Measurements from ENCODE around the gene ZNF428. TPM values are rescaled to one million over a fixed set of nuclear protein-coding genes. Genes with fewer than 3 reads are reported as not detected.

ZNF428 gene
- total RNA-seq, 4 donors from 2014 or later = 3.0 to 17.1 (median 15.1) TPM

- TF ChIP-seq POLR2AphosphoS5 (IDR thresholded peaks at IDR 0.05) (no peak), EP300 (IDR thresholded peaks at IDR 0.05; ENCODE audit: low read depth) (no peak), CTCF (IDR thresholded peaks at IDR 0.05) (no peak), POLR2A (IDR thresholded peaks at IDR 0.05) (no peak)
- Histone ChIP-seq H3K36me3 (no peaks in the 10 kb centered on the region), H3K9me3 (no peaks in the 10 kb centered on the region), H3K4me1 (no peaks in the 10 kb centered on the region), H3K27me3 (no peaks in the 10 kb centered on the region), H3K27ac (no peak overlapping the region), H3K4me3 (no peak overlapping the region)
- no peak for DNase-seq
- intact Hi-C loops (cut with DNase I; ENCODE audit: low total_unique reads) (no loop called here), in situ Hi-C loops (cut with MboI; ENCODE audit: low pct_ligation_motif_present in 1 of 4, low pct_unique_long_range_greater_than_20kb in 1 of 4, low sequenced_read_pairs in 3 of 4) (no loop called here)
- WGBS, 2 donors (ENCODE audit: low coverage in 1 of 2) = 82% methylated on average over 3 of the region's 3 CpGs; no CpG with 5 or more reads in 1 of the 2 donors
Observed at GRCh38 chr19:43610493-43610892, 8.9 kb downstream of the ZNF428 start.

GRCh38 chr19:43609872-43610271, 9.6 kb downstream of the ZNF428 start:
- WGBS, 2 donors (ENCODE audit: low coverage in 1 of 2) = 84 to 95% methylated on average over 6 to 7 of the region's 7 CpGs
- no peaks in the 10 kb centered on the region for H3K4me1 ChIP-seq
- TF ChIP-seq EP300 (IDR thresholded peaks at IDR 0.05; ENCODE audit: low read depth) = no peak
- no peak for TF ChIP-seq POLR2A (IDR thresholded peaks at IDR 0.05)
- TF ChIP-seq POLR2AphosphoS5 (IDR thresholded peaks at IDR 0.05) = no peak
- TF ChIP-seq CTCF (IDR thresholded peaks at IDR 0.05) = no peak
- H3K4me3 ChIP-seq = no peak overlapping the region
- H3K27ac ChIP-seq = no peak overlapping the region
- in situ Hi-C loops (cut with MboI; ENCODE audit: low pct_ligation_motif_present in 1 of 4, low pct_unique_long_range_greater_than_20kb in 1 of 4, low sequenced_read_pairs in 3 of 4) = no loop called here
- intact Hi-C loops (cut with DNase I; ENCODE audit: low total_unique reads) = no loop called here
- no peaks in the 10 kb centered on the region for H3K27me3 ChIP-seq
- no peaks in the 10 kb centered on the region for H3K36me3 ChIP-seq
- no peak for DNase-seq
- no peaks in the 10 kb centered on the region for H3K9me3 ChIP-seq

- H3K4me3 ChIP-seq = no peak overlapping the region
- H3K27me3 ChIP-seq = no peaks in the 10 kb centered on the region
- intact Hi-C loops (cut with DNase I; ENCODE audit: low total_unique reads) = no loop called here
- 83 to 90% methylated on average over 5 to 21 of the region's 28 CpGs for WGBS, 2 donors (ENCODE audit: low coverage in 1 of 2)
- TF ChIP-seq POLR2A (IDR thresholded peaks at IDR 0.05) (no peak), CTCF (IDR thresholded peaks at IDR 0.05) (no peak), POLR2AphosphoS5 (IDR thresholded peaks at IDR 0.05) (no peak), EP300 (IDR thresholded peaks at IDR 0.05; ENCODE audit: low read depth) (no peak)
- no peaks in the 10 kb centered on the region for H3K36me3 ChIP-seq
- no peaks in the 10 kb centered on the region for H3K9me3 ChIP-seq
- no peak overlapping the region for H3K27ac ChIP-seq
- DNase-seq = no peak
- in situ Hi-C loops (cut with MboI; ENCODE audit: low pct_ligation_motif_present in 1 of 4, low pct_unique_long_range_greater_than_20kb in 1 of 4, low sequenced_read_pairs in 3 of 4) = no loop called here
- no peaks in the 10 kb centered on the region for H3K4me1 ChIP-seq
Observed at GRCh38 chr19:43607238-43608205, 11.9 kb downstream of the ZNF428 start.

- H3K9me3 ChIP-seq = no peaks in the 10 kb centered on the region
- H3K4me3 ChIP-seq = no peak overlapping the region
Observed at GRCh38 chr19:43606569-43607229, 12.7 kb downstream of the ZNF428 start.

More at GRCh38 chr19:43606569-43607229, 12.7 kb downstream of the ZNF428 start:
- TF ChIP-seq CTCF (IDR thresholded peaks at IDR 0.05) = no peak
- TF ChIP-seq POLR2A (IDR thresholded peaks at IDR 0.05) = no peak
- no peak for TF ChIP-seq POLR2AphosphoS5 (IDR thresholded peaks at IDR 0.05)
- no peak for TF ChIP-seq EP300 (IDR thresholded peaks at IDR 0.05; ENCODE audit: low read depth)
- H3K27ac ChIP-seq = no peak overlapping the region
- H3K4me1 ChIP-seq = no peaks in the 10 kb centered on the region
- no peak for DNase-seq
- WGBS, 2 donors (ENCODE audit: low coverage in 1 of 2) = 94 to 96% methylated on average over 6 to 7 of the region's 7 CpGs
- H3K27me3 ChIP-seq = no peaks in the 10 kb centered on the region
- in situ Hi-C loops (cut with MboI; ENCODE audit: low pct_ligation_motif_present in 1 of 4, low pct_unique_long_range_greater_than_20kb in 1 of 4, low sequenced_read_pairs in 3 of 4) (no loop called here), intact Hi-C loops (cut with DNase I; ENCODE audit: low total_unique reads) (no loop called here)
- H3K36me3 ChIP-seq = no peaks in the 10 kb centered on the region

Measured in transverse colon (tissue), 4 donors.